ENCODE measurements around the gene LONP2.
A peak's percentile ranks its signal among the peaks of the same experiment; 100 is the strongest.
"Not testable (repeated sequence)": the region's sequence is repeated elsewhere in the genome, so short reads cannot be mapped to it uniquely, and the experiment has no call there.

Gene LONP2

GRCh38 chr16:48367441-48368049, 123.4 kb downstream of the LONP2 start:
- no peak for DNase-seq (ENCODE audit: low read depth in 2 of 2)

GRCh38 chr16:48369765-48370164, 125.7 kb downstream of the LONP2 start:
- no peak for DNase-seq (ENCODE audit: low read depth in 2 of 2)

GRCh38 chr16:48370229-48370628, 126.1 kb downstream of the LONP2 start:
- no peak for DNase-seq (ENCODE audit: low read depth in 2 of 2)

- not testable (repeated sequence) for DNase-seq (ENCODE audit: low read depth in 2 of 2)
These were observed 126.7 kb downstream of the LONP2 start for GRCh38 chr16:48370668-48371392.

GRCh38 chr16:48371393-48371780, 127.3 kb downstream of the LONP2 start:
- DNase-seq (ENCODE audit: low read depth in 2 of 2) = no peak

- no peak for DNase-seq (ENCODE audit: low read depth in 2 of 2)
These were observed 128.6 kb downstream of the LONP2 start for GRCh38 chr16:48372744-48373143.

- no peak for DNase-seq (ENCODE audit: low read depth in 2 of 2)
These were observed 129.3 kb downstream of the LONP2 start for GRCh38 chr16:48373258-48374029.

GRCh38 chr16:48374255-48374654, 130.2 kb downstream of the LONP2 start:
- DNase-seq (ENCODE audit: low read depth in 2 of 2) = no peak

- not testable (repeated sequence) for DNase-seq (ENCODE audit: low read depth in 2 of 2)
These were observed 133.2 kb downstream of the LONP2 start for GRCh38 chr16:48377301-48377700.

- DNase-seq (ENCODE audit: low read depth in 2 of 2) = no peak
These were observed 134.2 kb downstream of the LONP2 start for GRCh38 chr16:48378276-48378675.

GRCh38 chr16:48378836-48379235, 134.7 kb downstream of the LONP2 start:
- no peak for DNase-seq (ENCODE audit: low read depth in 2 of 2)

- DNase-seq (ENCODE audit: low read depth in 2 of 2) = no peak
These were observed 137.1 kb downstream of the LONP2 start for GRCh38 chr16:48381201-48381600.

GRCh38 chr16:48382131-48382530, 138.0 kb downstream of the LONP2 start:
- no peak for DNase-seq (ENCODE audit: low read depth in 2 of 2)

- no peak for DNase-seq (ENCODE audit: low read depth in 2 of 2)
These were observed 139.1 kb downstream of the LONP2 start for GRCh38 chr16:48383009-48383876.

- no peak for DNase-seq (ENCODE audit: low read depth in 2 of 2)
These were observed 139.9 kb downstream of the LONP2 start for GRCh38 chr16:48383877-48384519.

GRCh38 chr16:48384520-48385252, 140.6 kb downstream of the LONP2 start:
- DNase-seq (ENCODE audit: low read depth in 2 of 2) = no peak

- peak; percentile 66 to 68 for DNase-seq (ENCODE audit: low read depth in 2 of 2)
These were observed 141.4 kb downstream of the LONP2 start, which contains the start of gene SIAH1 for GRCh38 chr16:48385253-48386150. SIAH1 (minus strand) TSS chr16:48385413; CDS start chr16:48362428, 22,985 bp downstream.

GRCh38 chr16:48386559-48387312, 142.6 kb downstream of the LONP2 start:
- no peak for DNase-seq (ENCODE audit: low read depth in 2 of 2)

GRCh38 chr16:48392407-48392806, 148.3 kb downstream of the LONP2 start:
- DNase-seq (ENCODE audit: low read depth in 2 of 2) = no peak

Measured in fibroblast of skin of left biceps (primary cell).